OCI-LY3 (cell line): ENCODE results near the gene ZMIZ1.
A peak's percentile ranks its signal among the peaks of the same experiment; 100 is the strongest.

Experiments used
- H2AFZ ChIP-seq: fragments of 200-600, 300-600 bp; shearing (Covaris generic); 2 replicates; pipeline ENCODE4 v1.6.0; 2014; ENCODE audit warnings: antibody characterized with exemption, low read depth, low read length
- H3K27ac ChIP-seq: fragments of 200-600, 300-600 bp; sonication (generic); 2 replicates; pipeline ENCODE4 v1.5.1; 2014; ENCODE audit warnings: mild to moderate bottlenecking, low read length, moderate library complexity, mixed read lengths
- H3K27me3 ChIP-seq: fragments of 200-600, 300-600 bp; sonication (generic); 2 replicates; pipeline ENCODE4 v1.6.1; 2014; ENCODE audit warnings: low read depth, low read length, mixed read lengths
- H3K36me3 ChIP-seq: fragments of 200-600, 300-600 bp; sonication (generic); replicated peaks from 2 replicates; pipeline ENCODE3; 2014; ENCODE audit warnings: low read depth, low read length, mixed read lengths
- H3K4me1 ChIP-seq: fragments of 300-600, 200-600 bp; sonication (generic); 2 replicates; pipeline ENCODE4 v1.6.1; 2014; ENCODE audit warnings: low read length, mixed read lengths
- H3K4me2 ChIP-seq: fragments of 200-600, 300-600 bp; sonication (generic); 2 replicates; pipeline ENCODE4 v1.6.1; 2014; ENCODE audit warnings: low read length, mixed read lengths
- H3K4me3 ChIP-seq: fragments of 300-600, 200-600 bp; sonication (generic); 2 replicates; pipeline ENCODE4 v1.5.1; 2014; ENCODE audit warnings: antibody characterized with exemption, mild to moderate bottlenecking, low read length, moderate library complexity
- H3K79me2 ChIP-seq: fragments of 300-600, 200-600 bp; shearing (Covaris generic); 2 replicates; pipeline ENCODE4 v1.6.1; 2014; ENCODE audit warnings: mild to moderate bottlenecking, low read length, mixed read lengths
- H3K9ac ChIP-seq: fragments of 300-600, 200-600 bp; shearing (Covaris generic); 2 replicates; pipeline ENCODE4 v1.6.0; 2014; ENCODE audit warnings: mild to moderate bottlenecking, low read length, moderate library complexity
- H3K9me3 ChIP-seq: fragments of 200-600, 300-600 bp; shearing (Covaris generic); 2 replicates; pipeline ENCODE4 v1.6.1; 2014; ENCODE audit warnings: low read length, mixed read lengths; ENCODE audit not compliant: insufficient read depth
- H4K20me1 ChIP-seq: fragments of 200-600, 300-600 bp; sonication (generic); 2 replicates; pipeline ENCODE4 v1.6.1; 2016; ENCODE audit warnings: low read length, mixed read lengths; ENCODE audit not compliant: insufficient read depth
- CTCF ChIP-seq: fragments of 200-600, 300-600 bp; sonication (generic); IDR thresholded peaks from 2 replicates; pipeline ENCODE4 v1.5.1; 2014; ENCODE audit warnings: antibody characterized with exemption, low read length, low read depth
- EZH2phosphoT487 ChIP-seq: fragments of 200-600 bp; shearing (Covaris generic); IDR thresholded peaks from 2 replicates; pipeline ENCODE4 v1.6.1; 2018; ENCODE audit warnings: antibody characterized with exemption, mixed run types, low read depth

The ZMIZ1 gene

DNA sequence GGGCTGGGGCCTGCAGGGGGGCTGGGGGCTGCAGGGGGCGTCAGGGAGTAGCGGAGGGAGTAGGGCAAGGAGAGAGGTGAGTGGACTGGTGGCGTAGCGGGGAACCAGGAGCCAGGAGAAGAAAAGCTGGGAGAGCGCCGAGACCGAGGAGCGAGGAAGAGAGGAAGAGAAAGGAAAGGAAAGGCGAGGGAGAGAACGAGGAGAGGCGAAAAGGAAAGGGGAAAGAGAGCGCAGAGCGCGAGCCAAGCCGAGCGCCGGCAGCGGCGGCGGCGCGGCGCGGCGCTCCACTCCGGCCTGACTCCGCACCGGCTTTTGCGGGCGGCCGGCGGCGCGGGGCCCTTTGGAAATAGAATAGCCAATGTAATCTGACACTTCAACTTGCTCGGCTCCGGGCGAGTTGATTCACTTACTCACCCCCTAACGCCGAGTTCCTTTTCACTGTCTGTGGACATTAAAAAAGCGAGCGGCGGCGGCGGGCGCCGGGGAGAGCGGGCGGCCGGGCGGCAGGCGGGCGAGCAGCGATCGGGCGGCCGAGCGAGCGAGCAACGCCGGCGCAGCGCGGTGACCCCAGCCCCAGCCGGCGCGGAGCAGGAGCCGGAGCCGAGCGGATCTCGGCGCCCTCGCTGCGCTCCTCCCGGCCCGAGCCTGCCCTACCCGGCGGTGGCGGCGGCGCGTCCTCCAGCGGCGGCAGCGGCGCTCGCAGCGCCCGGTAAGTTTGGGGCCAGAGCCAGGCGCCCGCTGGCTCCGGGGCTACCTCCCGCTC lies at the start of gene ZMIZ1:
ZMIZ1 (plus strand) TSS at position 405 of the 763 bp plus-strand sequence. CDS start 132,667 bp downstream, outside the sequence.
- peak within 1 kb of the TSS; percentile 55 for H3K9ac ChIP-seq
- H3K4me2 ChIP-seq, result peak within 1 kb of the TSS; percentile 77
- H3K79me2 ChIP-seq, result no peaks in the 10 kb centered on the region
- H3K9me3 ChIP-seq, result no peaks in the 10 kb centered on the region
- no peak within 1 kb of the TSS for H2AFZ ChIP-seq
- peaks cover 11% of the 10 kb centered on the region; the same call in 1 of the 2 replicates for H4K20me1 ChIP-seq
- H3K27ac ChIP-seq, result no peak within 1 kb of the TSS
- no peaks in the 10 kb centered on the region for H3K36me3 ChIP-seq
- peak within 1 kb of the TSS; percentile 82 for H3K4me3 ChIP-seq
- TF ChIP-seq EZH2phosphoT487, result no peak
- no peaks in the 10 kb centered on the region for H3K27me3 ChIP-seq
- H3K4me1 ChIP-seq, result peaks cover 8% of the 10 kb centered on the region

DNA sequence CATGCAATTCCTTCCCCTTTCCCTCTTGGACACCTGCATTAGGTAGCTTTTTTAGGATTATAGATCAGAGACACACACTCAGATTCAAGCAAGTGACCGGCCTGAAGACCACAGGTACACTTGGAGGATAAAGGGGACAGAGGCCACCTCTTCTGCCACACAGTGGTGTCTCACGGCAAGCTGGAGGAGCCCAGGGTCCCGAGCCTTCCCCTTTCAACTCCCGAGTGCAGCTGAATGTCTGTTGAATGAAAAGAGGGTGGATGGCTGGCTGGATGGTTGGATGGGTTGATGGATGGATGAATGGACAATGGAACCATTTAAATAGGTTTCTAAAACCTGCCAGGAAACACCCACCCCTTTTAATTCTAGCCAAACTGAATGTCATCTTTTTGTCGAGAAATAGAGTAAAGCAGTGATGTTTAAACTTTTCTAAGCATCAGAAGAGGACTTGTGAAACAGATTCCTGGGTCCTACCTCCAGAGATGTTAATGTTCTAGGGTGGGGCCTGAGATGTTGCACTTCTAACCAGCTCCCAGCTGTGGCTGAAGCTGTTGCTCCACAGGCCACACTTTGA lies 49.2 kb upstream of the ZMIZ1 start:
- Histone ChIP-seq H3K36me3 (no peaks in the 10 kb centered on the region), H3K4me3 (no peak overlapping the region), H3K79me2 (no peaks in the 10 kb centered on the region), H3K9me3 (no peaks in the 10 kb centered on the region), H4K20me1 (no peaks in the 10 kb centered on the region), H3K27ac (no peak overlapping the region), H3K27me3 (0 out of 2 replicates have a peak, but pooled peaks cover 5% of the 10 kb centered on the region), H3K4me2 (no peak overlapping the region), H3K4me1 (no peaks in the 10 kb centered on the region), H3K9ac (no peak overlapping the region), H2AFZ (no peak overlapping the region)
- TF ChIP-seq CTCF (no peak), EZH2phosphoT487 (no peak)

DNA sequence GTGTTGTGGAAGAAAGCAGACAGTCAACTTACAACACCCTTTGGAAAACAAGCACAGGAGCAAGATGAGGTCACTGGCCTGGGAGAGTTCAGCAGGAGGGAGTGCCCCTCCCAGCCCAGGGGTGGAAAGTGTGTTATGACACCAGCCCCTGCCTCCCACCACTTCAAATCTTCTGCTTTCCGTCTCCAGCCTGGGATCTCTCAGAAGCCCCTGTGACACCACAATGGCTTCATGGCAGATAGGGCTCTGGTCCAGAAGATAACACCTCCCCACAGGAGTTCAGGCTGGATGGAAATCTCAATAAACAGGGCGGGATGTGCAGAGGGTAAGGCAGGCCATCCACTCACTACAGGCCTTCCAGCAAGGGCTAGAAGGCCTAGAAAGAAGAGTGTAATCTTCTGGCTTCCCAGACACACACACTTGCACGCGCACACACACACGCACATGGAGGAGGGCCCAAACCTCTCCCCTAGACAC lies 48.7 kb upstream of the ZMIZ1 start:
- H3K4me3 ChIP-seq, result no peak overlapping the region
- no peaks in the 10 kb centered on the region for H3K4me1 ChIP-seq

GRCh38 chr10:79020605-79021004 lies 48.2 kb upstream of the ZMIZ1 start:
- H3K27ac ChIP-seq, result no peak overlapping the region
- H3K9me3 ChIP-seq, result no peaks in the 10 kb centered on the region
- no peak overlapping the region for H3K9ac ChIP-seq
- H3K4me1 ChIP-seq, result no peaks in the 10 kb centered on the region
- no peak for TF ChIP-seq EZH2phosphoT487
- TF ChIP-seq CTCF, result no peak
- no peak overlapping the region for H3K4me3 ChIP-seq
- no peaks in the 10 kb centered on the region for H3K79me2 ChIP-seq
- no peak overlapping the region for H3K4me2 ChIP-seq
- H2AFZ ChIP-seq, result no peak overlapping the region
- no peaks in the 10 kb centered on the region for H4K20me1 ChIP-seq
- H3K36me3 ChIP-seq, result no peaks in the 10 kb centered on the region
- 0 out of 2 replicates have a peak, but pooled peaks cover 3% of the 10 kb centered on the region for H3K27me3 ChIP-seq

More for the DNA sequence above, 48.7 kb upstream of the ZMIZ1 start:
- Histone ChIP-seq H3K79me2 (no peaks in the 10 kb centered on the region), H3K9ac (no peak overlapping the region), H4K20me1 (no peaks in the 10 kb centered on the region), H2AFZ (no peak overlapping the region), H3K36me3 (no peaks in the 10 kb centered on the region), H3K27ac (no peak overlapping the region), H3K27me3 (0 out of 2 replicates have a peak, but pooled peaks cover 5% of the 10 kb centered on the region), H3K9me3 (no peaks in the 10 kb centered on the region), H3K4me2 (no peak overlapping the region)
- no peak for TF ChIP-seq CTCF
- no peak for TF ChIP-seq EZH2phosphoT487
